Activated T-cell treated with anti-CD3 and anti-CD28 coated beads for 24 hours (primary cell): ENCODE measurements around the gene PPP3R1.

Experiments used
- DNase-seq: peaks from one replicate; pipeline ENCODE4 v3.0.0-alpha.2; 2020; ENCODE audit warnings: low read depth

Gene PPP3R1

GRCh38 chr2:68252400-68253218 lies at the start of gene PPP3R1:
Gene PPP3R1, minus strand, starts transcription at chr2:68252532. Its CDS starts 405 bp downstream, at chr2:68252127.
- DNase-seq = peak; percentile 95

DNA sequence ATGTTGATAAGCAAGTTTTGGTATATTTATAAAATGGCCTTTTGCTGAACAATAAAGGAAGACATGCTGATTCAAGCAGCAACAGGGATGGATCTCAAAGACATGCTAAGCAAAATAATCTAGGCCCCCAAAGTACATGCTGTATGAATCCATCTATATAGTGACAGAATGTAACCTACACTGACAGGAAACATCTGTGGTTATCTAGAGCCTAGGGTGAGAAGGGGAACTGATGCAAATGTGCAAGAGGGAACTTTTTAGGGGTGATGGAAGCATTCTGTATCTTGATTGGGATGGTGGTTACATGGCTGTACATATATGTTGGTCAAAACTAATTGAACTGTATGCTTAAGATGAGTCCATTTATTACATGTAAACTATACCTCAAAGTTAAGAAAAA lies 43.2 kb upstream of the PPP3R1 start:
- no peak for DNase-seq

GRCh38 chr2:68294913-68295312 lies 42.6 kb upstream of the PPP3R1 start:
- no peak for DNase-seq

- DNase-seq = no peak
These were observed 41.9 kb upstream of the PPP3R1 start for GRCh38 chr2:68294187-68294586.

- no peak for DNase-seq
These were observed 41.4 kb upstream of the PPP3R1 start for GRCh38 chr2:68293755-68294154.

GRCh38 chr2:68293024-68293423 lies 40.7 kb upstream of the PPP3R1 start:
- DNase-seq = no peak

DNA sequence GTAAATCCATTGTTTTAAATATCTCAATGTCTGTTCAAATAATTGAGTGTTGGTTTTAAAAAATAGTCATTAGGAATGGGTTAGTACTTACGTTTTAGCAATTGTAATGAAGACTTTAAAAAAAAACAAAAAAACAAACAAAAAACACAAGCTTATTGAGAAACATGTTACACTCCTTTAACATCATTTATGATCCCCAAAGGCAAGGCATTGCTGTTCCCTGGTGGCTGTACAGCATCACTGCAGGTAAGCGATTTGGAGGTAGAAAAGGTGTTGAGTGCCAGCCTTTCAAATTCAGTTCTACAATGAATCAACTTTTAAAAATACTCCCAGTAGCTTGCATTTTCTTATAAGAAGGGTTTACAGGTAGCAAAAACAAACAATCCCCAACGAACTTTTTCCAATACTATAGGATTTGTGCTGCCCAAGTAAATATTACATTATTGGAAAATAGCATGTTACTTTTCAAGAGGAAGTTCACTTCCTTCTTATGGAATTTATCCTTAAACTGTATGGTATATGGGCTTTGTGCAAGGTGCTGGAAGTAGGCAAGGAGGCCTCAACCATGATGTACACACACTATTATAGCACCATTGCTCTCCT lies 39.9 kb upstream of the PPP3R1 start:
- no peak for DNase-seq

DNA sequence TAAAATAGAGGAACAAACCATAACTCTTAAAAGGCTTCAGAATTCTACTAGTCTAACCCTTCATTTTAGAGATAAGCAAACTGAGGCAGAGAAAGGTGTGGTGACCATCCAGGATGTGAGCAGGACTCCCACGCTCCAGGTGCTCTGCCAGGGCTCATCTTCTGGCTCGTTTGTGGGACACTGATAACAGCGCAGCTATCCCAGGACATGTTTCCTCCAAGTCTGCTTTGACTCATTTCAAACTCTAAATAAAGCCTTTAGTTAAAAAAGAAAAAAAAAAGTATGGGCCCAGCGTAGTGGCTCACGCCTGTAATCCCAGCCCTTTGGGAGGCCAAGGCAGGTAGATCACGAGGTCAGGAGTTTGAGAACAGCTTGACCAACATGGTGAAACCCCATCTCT lies 39.0 kb upstream of the PPP3R1 start:
- no peak for DNase-seq

- DNase-seq = no peak
These were observed 38.6 kb upstream of the PPP3R1 start for GRCh38 chr2:68290901-68291300.

- DNase-seq = no peak
These were observed 35.5 kb upstream of the PPP3R1 start for GRCh38 chr2:68287580-68288441.

GRCh38 chr2:68284896-68285295 lies 32.6 kb upstream of the PPP3R1 start:
- DNase-seq = no peak

- DNase-seq = no peak
These were observed 31.1 kb upstream of the PPP3R1 start for GRCh38 chr2:68283419-68283812.

DNA sequence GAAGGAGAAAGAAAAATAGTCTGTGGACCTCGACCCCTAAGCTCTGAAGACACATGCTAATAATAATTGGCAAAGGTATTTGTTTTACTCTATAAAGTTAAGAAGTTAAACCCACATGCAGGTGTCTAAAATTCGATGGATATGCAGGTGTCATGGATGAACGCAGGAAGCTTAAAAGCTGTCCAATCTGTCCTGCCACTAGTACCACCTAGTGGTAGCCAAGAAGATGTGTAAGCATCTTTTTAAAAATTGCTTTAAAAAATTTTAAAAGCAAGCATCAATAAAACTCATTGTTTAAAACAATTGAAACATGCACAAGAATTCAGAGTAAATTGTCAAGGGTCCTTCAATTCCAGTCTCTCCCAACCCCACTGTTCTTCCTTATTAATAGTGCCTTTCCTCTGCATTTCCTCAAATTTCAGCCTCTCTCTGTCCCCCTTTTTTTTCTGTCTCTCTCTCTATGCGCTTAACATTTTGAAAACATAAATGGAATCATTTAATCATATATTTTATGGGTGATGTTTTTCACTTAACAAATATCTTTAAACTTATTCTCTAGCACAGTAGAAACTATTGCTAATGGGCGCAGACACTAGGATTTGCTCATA lies 30.6 kb upstream of the PPP3R1 start:
- no peak for DNase-seq

GRCh38 chr2:68280796-68281195 lies 28.5 kb upstream of the PPP3R1 start:
- DNase-seq = no peak

DNA sequence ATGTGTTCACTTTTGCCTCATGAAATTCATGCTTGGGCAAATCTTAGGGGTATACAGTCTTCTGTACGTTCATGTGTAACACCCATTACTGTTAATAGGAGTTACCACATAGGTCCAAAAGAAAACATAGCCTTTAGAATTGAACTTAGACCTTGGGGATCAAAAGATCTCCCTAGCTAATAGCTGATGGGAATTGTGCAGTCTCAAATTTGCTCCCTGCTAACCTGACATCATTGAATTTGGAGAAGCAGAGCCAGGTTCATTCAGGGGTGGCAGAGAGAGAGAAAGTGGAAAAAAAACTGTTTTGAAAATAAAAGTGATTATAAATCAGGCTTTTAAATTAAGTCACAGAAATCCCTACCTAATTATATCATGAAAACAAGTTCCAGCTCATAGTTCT lies 28.0 kb upstream of the PPP3R1 start:
- no peak for DNase-seq

GRCh38 chr2:68279691-68280090 lies 27.4 kb upstream of the PPP3R1 start:
- no peak for DNase-seq

DNA sequence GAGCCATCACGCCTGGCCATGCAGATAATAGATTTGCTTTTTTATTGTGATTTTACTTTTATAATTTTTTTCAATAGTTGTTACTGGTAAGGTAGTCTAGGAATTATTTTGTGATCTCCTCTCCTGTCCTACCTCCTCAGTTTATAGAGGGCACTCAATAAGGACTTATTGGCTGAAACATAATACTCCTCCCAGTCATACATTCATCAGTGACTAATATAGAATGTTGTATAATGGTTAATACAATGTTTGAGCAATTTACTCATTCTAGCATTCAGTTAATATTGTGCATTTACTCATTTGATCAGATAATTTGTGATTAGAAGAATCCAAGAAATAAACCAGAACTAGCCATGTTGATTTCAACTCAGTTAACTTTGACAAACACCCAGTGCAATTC lies 25.8 kb upstream of the PPP3R1 start:
- no peak for DNase-seq

- DNase-seq = no peak
These were observed 21.7 kb upstream of the PPP3R1 start for GRCh38 chr2:68274022-68274421.

GRCh38 chr2:68272246-68272994 lies 20.1 kb upstream of the PPP3R1 start:
- no peak for DNase-seq

GRCh38 chr2:68266655-68267054 lies 14.3 kb upstream of the PPP3R1 start:
- no peak for DNase-seq

DNA sequence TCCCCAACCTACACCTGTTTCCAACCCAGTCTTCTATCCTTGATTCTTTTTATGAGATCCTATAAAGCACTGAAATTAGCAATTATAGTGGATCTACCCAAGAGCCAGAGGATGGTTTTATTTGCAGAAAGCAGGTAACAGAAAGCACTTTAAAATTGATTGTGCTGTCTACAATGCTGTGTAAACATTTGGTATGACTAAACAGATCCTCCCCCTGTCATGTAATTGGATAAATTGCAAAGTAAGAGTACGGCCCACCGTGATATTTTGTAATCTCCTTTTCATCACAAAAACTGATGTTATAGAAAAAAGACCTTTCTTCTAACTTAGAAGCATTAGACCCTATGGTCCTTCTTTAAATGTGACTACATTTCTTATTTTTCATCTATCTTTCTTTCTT lies 11.3 kb upstream of the PPP3R1 start:
- no peak for DNase-seq

- DNase-seq = no peak
These were observed 6.5 kb upstream of the PPP3R1 start for GRCh38 chr2:68258851-68259250.
